Upper lobe of left lung (tissue), 4 donors: ENCODE data around the gene TINCR.

Experiments used
- CTCF ChIP-seq, 6 experiments: fragments of 450-650 bp in 4 of 6; fragments of 200-600 bp in 2 of 6; sonication (generic) in 2 of 6; IDR thresholded peaks; one replicate each; pipeline ENCODE4 v1.5.1; 2016 to 2019; ENCODE audit warnings: antibody characterized with exemption in 6 of 6
- POLR2AphosphoS5 ChIP-seq, 2 donors: sonication (generic); formaldehyde crosslinking; IDR thresholded peaks; one replicate each; pipeline ENCODE4 v1.5.1; 2017; ENCODE audit warnings: antibody characterized with exemption in 2 of 2

- TF ChIP-seq CTCF (IDR thresholded peaks at IDR 0.05) (no peak), POLR2AphosphoS5 (IDR thresholded peaks at IDR 0.05) (no peak)
Measured at GRCh38 chr19:5588906-5589676, 21.3 kb upstream of the TINCR start.
